Smooth muscle cell (in vitro differentiated cells): Measurements from ENCODE around the gene CRIP1. TPM values are rescaled to one million over a fixed set of nuclear protein-coding genes. Genes with fewer than 3 reads are reported as not detected.

Source experiments
- DNase-seq: peaks from one replicate; lab custom pipeline; 2025; ENCODE audit not compliant: unreplicated experiment; lab: John Stamatoyannopoulos, UW
- H2AFZ ChIP-seq: fragments of 200-600 bp; sonication (generic); 2 replicates; pipeline ENCODE4 v1.6.0; 2016; ENCODE audit warnings: antibody characterized with exemption, low read depth, mild to moderate bottlenecking
- H3F3A ChIP-seq: fragments of 200-600 bp; sonication (generic); 2 replicates; pipeline ENCODE4 v1.6.0; 2017; ENCODE audit warnings: antibody characterized with exemption, low read depth
- H3K27ac ChIP-seq: fragments of 200-600 bp; sonication (generic); 2 replicates; pipeline ENCODE4 v1.5.1; 2016; ENCODE audit warnings: low read depth, mild to moderate bottlenecking
- H3K27me3 ChIP-seq: fragments of 200-600 bp; sonication (generic); 2 replicates; pipeline ENCODE4 v1.6.1; 2016; ENCODE audit warnings: low read depth, mild to moderate bottlenecking
- H3K36me3 ChIP-seq: fragments of 200-600 bp; sonication (generic); 2 replicates; pipeline ENCODE4 v1.5.1; 2016; ENCODE audit warnings: low read depth
- H3K4me1 ChIP-seq: fragments of 200-600 bp; sonication (generic); 2 replicates; pipeline ENCODE4 v1.5.1; 2016; ENCODE audit warnings: low read depth
- H3K4me2 ChIP-seq: fragments of 200-600 bp; sonication (generic); 2 replicates; pipeline ENCODE4 v1.6.0; 2016; ENCODE audit warnings: mild to moderate bottlenecking
- H3K4me3 ChIP-seq: fragments of 200-600 bp; sonication (generic); 2 replicates; pipeline ENCODE4 v1.5.1; 2016; ENCODE audit warnings: mild to moderate bottlenecking
- H3K79me2 ChIP-seq: fragments of 200-600 bp; sonication (generic); 2 replicates; pipeline ENCODE4 v1.6.0; 2016; ENCODE audit warnings: low read depth, mild to moderate bottlenecking
- H3K9ac ChIP-seq: fragments of 200-600 bp; sonication (generic); 2 replicates; pipeline ENCODE4 v1.6.0; 2016; ENCODE audit warnings: low read depth
- H3K9me3 ChIP-seq: fragments of 200-600 bp; sonication (generic); replicated peaks from 2 replicates; pipeline ENCODE4 v1.5.1; 2016; ENCODE audit warnings: low read depth
- H4K20me1 ChIP-seq: fragments of 200-600 bp; sonication (generic); 2 replicates; pipeline ENCODE4 v1.6.0; 2016; ENCODE audit warnings: low read depth
- WGBS: methylation state at CpG from one replicate; pipeline ENCODE4 v1.1.7; 2016; ENCODE audit warnings: low lambda C conversion rate; 5-methylcytosine and 5-hydroxymethylcytosine counted together
- polyA plus RNA-seq: library from polyadenylated mRNA; unstranded; fragments of >200 nt; fragmentation: Nextera tagmentation; extraction: Ambion mirVana; gene quantifications from 2 replicates; pipeline ENCODE4 v1.2.1, GENCODE V29; 2016
- total RNA-seq: library from RNA; depleted of rRNA; stranded (reverse); fragments of >200 nt; gene quantifications from 2 replicates; pipeline ENCODE4 v1.2.3, GENCODE V29; 2014
- TF ChIP-seq, protein P1 (sequence below): fragments of 200-600 bp; sonication (generic); IDR thresholded peaks from 2 replicates; pipeline ENCODE4 v1.5.1; 2017; ENCODE audit warnings: borderline replicate concordance, mild to moderate bottlenecking, antibody characterized with exemption; ENCODE audit not compliant: insufficient read depth, poor library complexity, severe bottlenecking

The CRIP1 gene
- total and polyA plus RNA-seq, 2 experiments from 2014 or later: 4.9 to 31.8 TPM

DNA sequence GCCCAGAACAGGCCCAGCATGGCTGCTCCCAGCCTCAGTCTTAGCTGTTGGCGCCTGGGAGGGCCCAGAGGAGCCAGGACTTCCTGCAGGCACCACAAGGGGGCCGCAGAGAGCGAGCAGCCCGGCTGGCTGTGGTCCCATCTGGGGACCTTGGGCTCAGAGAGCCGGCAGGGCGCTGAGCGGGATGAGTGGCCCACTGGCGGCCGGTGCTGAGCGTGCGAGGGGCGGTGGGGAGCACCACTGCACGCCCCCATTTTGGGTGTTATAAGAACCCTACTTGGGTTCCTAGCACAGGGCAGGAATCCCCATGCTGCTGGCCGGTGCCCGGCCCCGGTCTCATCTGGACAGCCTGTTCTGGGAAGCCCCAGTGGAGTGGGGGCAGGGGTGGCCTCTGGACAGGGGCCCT, 38.0 kb upstream of the CRIP1 start:
- Histone ChIP-seq H3F3A (no peaks in the 10 kb centered on the region), H2AFZ (no peak overlapping the region), H3K4me3 (no peak overlapping the region), H3K36me3 (no peaks in the 10 kb centered on the region), H3K27ac (no peak overlapping the region), H3K9me3 (no peaks in the 10 kb centered on the region), H3K79me2 (peaks cover 5% of the 10 kb centered on the region), H3K27me3 (no peaks in the 10 kb centered on the region), H3K4me2 (no peak overlapping the region), H4K20me1 (peaks cover 53% of the 10 kb centered on the region), H3K9ac (no peak overlapping the region), H3K4me1 (no peaks in the 10 kb centered on the region)
- TF ChIP-seq, protein P1, sequence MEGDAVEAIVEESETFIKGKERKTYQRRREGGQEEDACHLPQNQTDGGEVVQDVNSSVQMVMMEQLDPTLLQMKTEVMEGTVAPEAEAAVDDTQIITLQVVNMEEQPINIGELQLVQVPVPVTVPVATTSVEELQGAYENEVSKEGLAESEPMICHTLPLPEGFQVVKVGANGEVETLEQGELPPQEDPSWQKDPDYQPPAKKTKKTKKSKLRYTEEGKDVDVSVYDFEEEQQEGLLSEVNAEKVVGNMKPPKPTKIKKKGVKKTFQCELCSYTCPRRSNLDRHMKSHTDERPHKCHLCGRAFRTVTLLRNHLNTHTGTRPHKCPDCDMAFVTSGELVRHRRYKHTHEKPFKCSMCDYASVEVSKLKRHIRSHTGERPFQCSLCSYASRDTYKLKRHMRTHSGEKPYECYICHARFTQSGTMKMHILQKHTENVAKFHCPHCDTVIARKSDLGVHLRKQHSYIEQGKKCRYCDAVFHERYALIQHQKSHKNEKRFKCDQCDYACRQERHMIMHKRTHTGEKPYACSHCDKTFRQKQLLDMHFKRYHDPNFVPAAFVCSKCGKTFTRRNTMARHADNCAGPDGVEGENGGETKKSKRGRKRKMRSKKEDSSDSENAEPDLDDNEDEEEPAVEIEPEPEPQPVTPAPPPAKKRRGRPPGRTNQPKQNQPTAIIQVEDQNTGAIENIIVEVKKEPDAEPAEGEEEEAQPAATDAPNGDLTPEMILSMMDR: peak; percentile 61
- 83% methylated on average over 16 of the region's 16 CpGs for WGBS
- no peak for DNase-seq

DNA sequence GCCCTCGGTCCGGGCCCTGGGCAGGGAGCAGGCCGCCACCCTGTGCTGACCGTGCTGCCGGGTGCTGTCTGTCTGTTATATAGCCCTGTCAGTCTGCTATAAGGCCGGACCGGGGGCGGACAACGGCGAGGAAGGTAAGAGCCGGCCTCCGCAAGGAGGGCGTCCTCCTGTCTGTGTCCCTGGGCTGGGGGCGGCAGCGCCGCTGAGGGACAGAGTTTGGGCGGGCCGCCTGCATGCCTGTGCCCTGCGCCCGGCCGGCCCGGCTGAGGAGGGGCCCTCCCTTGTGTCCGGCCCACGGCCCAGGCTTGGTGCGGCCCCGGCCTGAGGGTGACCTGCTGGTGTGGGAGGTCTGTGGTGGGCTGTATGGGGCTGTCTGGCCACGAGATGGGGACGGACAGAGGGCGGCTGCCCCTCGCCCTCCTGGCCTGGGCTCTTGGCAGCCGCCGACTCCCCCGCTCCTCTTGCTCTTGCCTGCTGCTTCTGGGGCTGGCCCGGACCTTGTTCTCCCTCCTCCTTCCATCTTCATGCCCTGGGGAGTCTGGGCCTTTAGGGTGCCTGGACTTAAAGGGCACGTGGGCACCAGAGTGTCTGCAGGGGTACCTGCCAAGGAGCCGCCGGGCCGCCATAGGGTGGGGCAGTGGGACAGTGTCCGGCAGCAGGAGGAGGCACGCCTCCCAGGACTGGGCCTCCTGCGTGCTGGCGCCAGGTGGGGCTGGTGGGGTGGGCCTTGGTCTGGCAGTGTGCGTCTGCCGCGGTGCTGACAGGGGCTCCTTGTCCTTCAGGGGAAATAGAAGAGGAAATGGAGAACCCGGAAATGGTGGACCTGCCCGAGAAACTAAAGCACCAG, 37.2 kb upstream of the CRIP1 start:
- no peak overlapping the region for H3K27ac ChIP-seq
- H3K9me3 ChIP-seq: no peaks in the 10 kb centered on the region
- H3K79me2 ChIP-seq: peaks cover 5% of the 10 kb centered on the region
- H3F3A ChIP-seq: no peaks in the 10 kb centered on the region
- no peak for DNase-seq
- no peaks in the 10 kb centered on the region for H3K4me1 ChIP-seq
- WGBS: 97% methylated on average over 44 of the region's 47 CpGs
- H2AFZ ChIP-seq: no peak overlapping the region
- no peak overlapping the region for H3K9ac ChIP-seq
- H4K20me1 ChIP-seq: peaks cover 53% of the 10 kb centered on the region
- H3K4me3 ChIP-seq: no peak overlapping the region
- no peak overlapping the region for H3K4me2 ChIP-seq
- no peaks in the 10 kb centered on the region for H3K27me3 ChIP-seq
- no peaks in the 10 kb centered on the region for H3K36me3 ChIP-seq
- TF ChIP-seq, protein P1: no peak

DNA sequence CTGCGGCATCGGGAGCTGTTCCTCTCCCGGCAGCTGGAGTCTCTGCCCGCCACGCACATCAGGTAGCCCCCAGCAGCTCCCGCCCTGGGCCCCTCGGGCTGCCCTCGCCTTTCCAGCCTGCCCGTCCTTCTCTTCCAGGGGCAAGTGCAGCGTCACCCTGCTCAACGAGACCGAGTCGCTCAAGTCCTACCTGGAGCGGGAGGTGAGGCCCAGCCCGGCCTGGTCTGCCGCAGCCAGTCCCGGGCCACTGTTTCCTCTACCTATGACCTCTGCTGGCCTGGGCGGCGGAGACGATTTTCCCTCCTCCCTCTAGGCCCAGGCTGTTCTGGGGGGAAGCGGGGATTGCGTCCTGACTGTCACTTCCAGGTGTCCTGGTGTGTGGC, 36.6 kb upstream of the CRIP1 start:
- H3K4me3 ChIP-seq: no peak overlapping the region
- H2AFZ ChIP-seq: no peak overlapping the region
- H4K20me1 ChIP-seq: peaks cover 47% of the 10 kb centered on the region
- peaks cover 5% of the 10 kb centered on the region for H3K79me2 ChIP-seq
- TF ChIP-seq, protein P1: no peak
- H3K4me1 ChIP-seq: no peaks in the 10 kb centered on the region
- no peak overlapping the region for H3K9ac ChIP-seq
- H3K27ac ChIP-seq: no peak overlapping the region
- no peaks in the 10 kb centered on the region for H3K36me3 ChIP-seq
- no peaks in the 10 kb centered on the region for H3K27me3 ChIP-seq
- H3F3A ChIP-seq: no peaks in the 10 kb centered on the region
- no peaks in the 10 kb centered on the region for H3K9me3 ChIP-seq
- 91% methylated on average over 22 of the region's 22 CpGs for WGBS
- no peak overlapping the region for H3K4me2 ChIP-seq
- no peak for DNase-seq
